NT2/D1 (cell line): ENCODE measurements around the gene DKK2.

Source experiments
- YY1 ChIP-seq: IDR thresholded peaks from 2 replicates; pipeline ENCODE4 v1.6.1; 2011; ENCODE audit not compliant: insufficient read length, insufficient read depth
- ZNF274 ChIP-seq: IDR thresholded peaks from 2 replicates; pipeline ENCODE4 v1.6.1; 2011; ENCODE audit warnings: mild to moderate bottlenecking, low read depth, low read length

GRCh38 chr4:106909486-106910188, 126.5 kb downstream of the DKK2 start:
- TF ChIP-seq ZNF274, result no peak
- TF ChIP-seq YY1, result no peak
